DMS79 treated with DMSO at 0.1 percent for 48 hours (cell line): ENCODE results near the gene HSD3B2.
"Not testable (repeated sequence)": the region's sequence is repeated elsewhere in the genome, so short reads cannot be mapped to it uniquely, and the experiment has no call there.

Experiments
- DNase-seq: peaks from one replicate; lab custom pipeline; 2025; lab: John Stamatoyannopoulos, UW

Gene HSD3B2

GRCh38 chr1:119414950-119415349 lies at the start of gene HSD3B2:
Gene HSD3B2, plus strand, starts transcription at chr1:119415150. Its CDS starts 270 bp downstream, at chr1:119415420.
- DNase-seq: no peak

- DNase-seq: no peak
Observed at GRCh38 chr1:119366424-119366823, 48.5 kb upstream of the HSD3B2 start.

- DNase-seq: no peak
Observed at GRCh38 chr1:119367432-119368124, 47.4 kb upstream of the HSD3B2 start.

GRCh38 chr1:119368554-119368953 lies 46.4 kb upstream of the HSD3B2 start, which contains the start of gene HAO2:
Gene HAO2, plus strand, starts transcription at chr1:119368785. Its CDS starts 12,301 bp downstream, at chr1:119381086.
- no peak for DNase-seq

GRCh38 chr1:119370748-119371147 lies 44.2 kb upstream of the HSD3B2 start:
- no peak for DNase-seq

- DNase-seq: no peak
Observed at GRCh38 chr1:119371815-119372214, 43.1 kb upstream of the HSD3B2 start.

- DNase-seq: no peak
Observed at GRCh38 chr1:119372503-119373086, 42.4 kb upstream of the HSD3B2 start.

- DNase-seq: no peak
Observed at GRCh38 chr1:119373465-119373864, 41.5 kb upstream of the HSD3B2 start.

- no peak for DNase-seq
Observed at GRCh38 chr1:119374208-119374874, 40.6 kb upstream of the HSD3B2 start.

- DNase-seq: no peak
Observed at GRCh38 chr1:119375366-119375765, 39.6 kb upstream of the HSD3B2 start.

- no peak for DNase-seq
Observed at GRCh38 chr1:119376594-119376993, 38.4 kb upstream of the HSD3B2 start.

- not testable (repeated sequence) for DNase-seq
Observed at GRCh38 chr1:119377594-119377993, 37.4 kb upstream of the HSD3B2 start.

GRCh38 chr1:119379117-119379516 lies 35.8 kb upstream of the HSD3B2 start:
- DNase-seq: no peak

GRCh38 chr1:119380304-119380703 lies 34.6 kb upstream of the HSD3B2 start:
- no peak for DNase-seq

GRCh38 chr1:119380983-119381662 lies 33.8 kb upstream of the HSD3B2 start:
- no peak for DNase-seq

- no peak for DNase-seq
Observed at GRCh38 chr1:119384591-119384990, 30.4 kb upstream of the HSD3B2 start.

GRCh38 chr1:119385650-119386049 lies 29.3 kb upstream of the HSD3B2 start:
- DNase-seq: no peak

GRCh38 chr1:119387858-119388257 lies 27.1 kb upstream of the HSD3B2 start:
- DNase-seq: no peak

GRCh38 chr1:119388450-119388849 lies 26.5 kb upstream of the HSD3B2 start:
- no peak for DNase-seq

- DNase-seq: no peak
Observed at GRCh38 chr1:119390526-119390925, 24.4 kb upstream of the HSD3B2 start.

- no peak for DNase-seq
Observed at GRCh38 chr1:119391749-119392148, 23.2 kb upstream of the HSD3B2 start.

GRCh38 chr1:119394085-119394484 lies 20.9 kb upstream of the HSD3B2 start:
- DNase-seq: no peak

- DNase-seq: no peak
Observed at GRCh38 chr1:119396982-119397381, 18.0 kb upstream of the HSD3B2 start.
